Activated CD8-positive, alpha-beta memory T cell treated with anti-CD3 and anti-CD28 coated beads, Interleukin-2, amount 50 U/mL, for 1 hour (primary cell): ENCODE results near the gene MYO1E.
A peak's percentile ranks its signal among the peaks of the same experiment; 100 is the strongest.
"Not testable (repeated sequence)": the region's sequence is repeated elsewhere in the genome, so short reads cannot be mapped to it uniquely, and the experiment has no call there.

ENCODE experiments used
- DNase-seq: peaks from one replicate; pipeline ENCODE4 v3.0.0-alpha.2; 2020; ENCODE audit errors: extremely low read depth

MYO1E gene

GRCh38 chr15:59133929-59134427 is 238.7 kb downstream of the MYO1E start:
- no peak for DNase-seq

GRCh38 chr15:59131969-59132562 is 240.6 kb downstream of the MYO1E start:
- DNase-seq, result no peak

- DNase-seq, result no peak
Observed at GRCh38 chr15:59131456-59131855, 241.2 kb downstream of the MYO1E start.

DNA sequence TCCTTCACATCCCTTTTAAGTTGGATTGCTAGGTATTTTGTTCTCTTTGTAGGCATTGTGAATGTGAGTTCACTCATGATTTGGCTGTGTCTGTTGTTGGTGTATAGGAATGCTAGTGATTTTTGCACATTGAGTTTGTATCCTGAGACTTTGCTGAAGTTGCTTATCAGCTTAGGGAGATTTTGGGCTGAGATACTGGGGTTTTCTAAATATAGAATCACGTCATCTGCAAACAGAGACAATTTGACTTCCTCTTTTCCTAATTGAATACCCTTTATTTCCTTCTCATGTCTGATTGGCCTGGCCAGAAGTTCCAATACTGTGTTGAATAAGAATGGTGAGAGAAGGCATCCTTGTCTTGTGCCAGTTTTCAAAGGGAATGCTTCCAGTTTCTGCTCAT is 245.4 kb downstream of the MYO1E start:
- not testable (repeated sequence) for DNase-seq

DNA sequence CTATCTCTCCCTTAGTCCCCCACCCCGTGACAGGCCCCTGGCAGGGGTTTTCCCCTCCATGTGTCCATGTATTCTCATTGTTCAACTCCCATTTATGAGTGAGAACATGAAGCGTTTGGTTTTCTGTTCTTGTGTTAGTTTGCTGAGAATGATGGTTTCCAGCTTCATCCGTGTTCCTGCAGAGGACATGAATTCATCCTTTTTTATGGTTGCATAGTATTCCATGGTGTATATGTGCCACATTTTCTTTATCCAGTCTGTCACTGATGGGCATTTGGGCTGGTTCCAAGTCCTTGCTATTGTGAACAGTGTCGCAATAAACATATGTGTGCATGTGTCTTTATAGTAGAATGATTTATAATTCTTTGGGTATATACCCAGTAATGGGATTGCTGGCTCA is 247.0 kb downstream of the MYO1E start:
- DNase-seq, result not testable (repeated sequence)

DNA sequence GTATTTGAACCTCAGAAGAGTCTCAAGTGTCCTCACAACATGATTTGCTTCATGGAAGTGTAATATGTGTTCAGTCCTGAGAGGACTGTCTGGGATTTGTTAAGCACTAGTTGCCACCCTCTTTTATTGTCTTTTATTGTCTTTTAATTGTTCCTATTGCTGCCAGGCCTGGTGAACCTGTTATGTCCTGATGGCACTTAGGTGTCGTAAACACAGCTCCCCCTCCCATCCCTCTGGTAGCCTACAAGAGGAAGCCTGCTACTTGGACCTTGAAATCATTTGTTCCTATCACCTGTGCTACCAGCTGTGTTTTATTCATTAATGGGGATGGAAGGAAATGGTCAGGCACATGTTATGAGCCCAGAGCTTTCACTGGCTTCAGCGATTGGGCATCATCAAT is 248.4 kb downstream of the MYO1E start:
- no peak for DNase-seq

GRCh38 chr15:59120937-59121336 is 251.7 kb downstream of the MYO1E start:
- no peak for DNase-seq

GRCh38 chr15:59119625-59120024 is 253.0 kb downstream of the MYO1E start:
- DNase-seq, result no peak

GRCh38 chr15:59116771-59117170 is 255.9 kb downstream of the MYO1E start:
- DNase-seq, result no peak

- no peak for DNase-seq
Observed at GRCh38 chr15:59116141-59116540, 256.5 kb downstream of the MYO1E start.

DNA sequence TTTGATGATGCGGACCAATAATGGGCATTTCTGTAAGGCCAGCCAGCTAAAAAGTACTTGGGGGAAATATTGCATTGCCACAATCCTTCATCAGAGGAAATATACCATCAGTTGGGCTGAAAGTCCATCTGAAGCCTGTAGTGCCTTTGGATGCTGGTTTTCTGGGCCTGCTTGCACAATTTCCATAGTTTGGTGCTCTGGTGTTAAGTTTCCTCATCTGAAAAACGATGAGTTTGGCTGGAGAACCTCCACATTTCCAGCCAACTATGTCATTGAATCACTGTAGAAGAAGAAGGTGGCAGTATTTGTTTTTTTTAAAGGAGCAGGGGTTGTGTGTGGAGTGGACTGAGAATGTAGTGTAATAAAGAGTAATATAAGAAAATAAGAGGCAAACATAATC is 257.6 kb downstream of the MYO1E start:
- DNase-seq, result no peak

- no peak for DNase-seq
Observed at GRCh38 chr15:59111251-59111650, 261.4 kb downstream of the MYO1E start.

DNA sequence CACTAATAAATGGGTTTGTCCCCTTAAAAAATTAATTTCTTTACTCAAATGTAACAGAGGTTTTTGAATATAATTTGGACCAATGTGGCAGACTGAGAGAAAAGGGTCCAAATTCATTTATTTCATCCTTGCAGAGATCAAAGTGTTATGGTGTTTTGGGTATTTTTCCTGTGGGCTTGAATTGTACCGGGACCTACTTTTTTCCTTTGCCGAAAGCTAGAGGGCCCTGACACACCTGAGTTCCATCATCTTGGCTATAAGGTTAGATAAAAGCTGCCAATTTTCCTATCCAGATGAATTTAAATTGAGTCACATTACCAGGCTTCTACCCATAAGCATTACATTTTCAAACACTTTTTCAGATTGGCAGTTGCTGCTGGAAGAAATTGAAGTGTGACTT is 266.8 kb downstream of the MYO1E start:
- DNase-seq, result no peak

- DNase-seq, result peak; percentile 53
Observed at GRCh38 chr15:59104912-59105732, 267.5 kb downstream of the MYO1E start, which contains the start of gene CCNB2. Gene CCNB2, plus strand, starts transcription at chr15:59105146. Its CDS starts 123 bp downstream, at chr15:59105269.

- DNase-seq, result no peak
Observed at GRCh38 chr15:59104602-59104911, 268.1 kb downstream of the MYO1E start.

GRCh38 chr15:59099162-59099685 is 273.4 kb downstream of the MYO1E start:
- DNase-seq, result no peak

GRCh38 chr15:59096429-59096828 is 276.2 kb downstream of the MYO1E start:
- no peak for DNase-seq

DNA sequence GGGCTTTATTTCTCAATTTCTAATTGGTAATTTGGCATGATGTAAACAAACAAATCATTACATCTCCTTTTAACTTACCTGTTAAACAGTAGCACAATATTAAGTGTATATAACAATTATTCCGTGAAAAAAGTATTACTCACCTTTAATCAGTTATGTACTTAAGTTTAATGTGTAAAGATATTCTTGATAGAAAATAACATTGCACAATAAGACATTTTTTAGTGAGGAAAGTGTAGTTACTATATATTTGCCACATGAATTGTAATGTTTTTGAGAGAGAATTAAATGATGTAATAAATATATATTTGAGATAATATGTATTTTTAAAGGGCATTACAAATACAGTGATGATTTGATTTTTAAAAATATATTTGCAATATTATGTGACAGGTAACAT is 278.6 kb downstream of the MYO1E start:
- no peak for DNase-seq

DNA sequence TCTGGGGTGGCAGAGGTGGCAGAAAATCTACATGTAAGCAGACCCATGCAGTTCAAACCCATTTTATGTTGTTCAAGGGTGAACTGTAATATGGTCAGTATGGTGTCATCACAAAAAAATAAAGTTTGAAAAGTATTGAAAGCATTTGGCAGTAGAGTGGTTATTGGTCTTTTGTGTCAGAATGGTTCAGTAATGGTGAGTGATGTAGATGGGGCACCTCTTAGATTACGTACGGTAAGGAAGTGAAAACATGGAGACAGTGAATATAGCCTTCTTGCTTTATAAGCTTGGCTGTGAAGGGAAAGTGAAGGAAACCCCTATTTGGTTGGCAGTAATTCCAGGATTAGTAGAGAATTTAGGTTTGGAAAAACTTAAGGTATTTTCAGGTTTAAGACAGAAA is 284.9 kb downstream of the MYO1E start:
- DNase-seq, result no peak
